Measurements from ENCODE around the gene SGMS2.

GRCh38 chr4:107804956-107805355 is 19.8 kb upstream of the SGMS2 start:
- TF ChIP-seq RXRA (IDR thresholded peaks at IDR 0.05) (no peak), TAF1 (conservative IDR thresholded peaks at IDR 0.05) (no peak), ATF3 (IDR thresholded peaks at IDR 0.05) (no peak), CTCF (IDR thresholded peaks at IDR 0.05; ENCODE audit: low read depth, low read length, missing input control) (no peak), GABPA (IDR thresholded peaks at IDR 0.05 in 1 of 2, conservative IDR thresholded peaks at IDR 0.05 in 1 of 2) (no peak)
